GM12878 (cell line): Measurements from ENCODE around the gene RABGGTB.

ENCODE experiments used
- EP300 ChIP-seq, 2 experiments: fragments of 150-350 bp in 1 of 2; IDR thresholded peaks; 2 replicates each; pipeline ENCODE4 v1.6.1; 2011 to 2012; ENCODE audit warnings: low read depth in 2 of 2, low read length in 2 of 2, borderline replicate concordance in 1 of 2, improper control_type of control experiment in 1 of 2, inconsistent platforms in 1 of 2; ENCODE audit not compliant: control insufficient read depth in 1 of 2
- POLR2AphosphoS5 ChIP-seq: IDR thresholded peaks from 2 replicates; pipeline ENCODE4 v1.6.1; 2011; ENCODE audit warnings: mild to moderate bottlenecking, low read length, inconsistent platforms
- RELA ChIP-seq: fragments of 450-650 bp; IDR thresholded peaks from 2 replicates; pipeline ENCODE4 v1.8.0; 2014; ENCODE audit warnings: borderline replicate concordance; ENCODE audit not compliant: partially characterized antibody
- SP1 ChIP-seq: IDR thresholded peaks from one replicate; pipeline ENCODE4 v1.6.1; 2011; ENCODE audit warnings: low read depth, low read length
- TBL1XR1 ChIP-seq: IDR thresholded peaks from 2 replicates; pipeline ENCODE4 v1.6.1; 2012; ENCODE audit warnings: low read depth, low read length, improper control_type of control experiment
- ZNF274 ChIP-seq: IDR thresholded peaks from one replicate; pipeline ENCODE4 v1.8.0; 2011; ENCODE audit not compliant: insufficient read length, insufficient read depth
- TF ChIP-seq, protein P1 (sequence below), 3 experiments: IDR thresholded peaks in 2 of 3; conservative IDR thresholded peaks in 1 of 3; 2 replicates each; pipeline ENCODE4 v1.5.1; 2011; ENCODE audit warnings: low read depth in 3 of 3, low read length in 3 of 3, mild to moderate bottlenecking in 3 of 3, control low read depth in 2 of 3, moderate library complexity in 2 of 3, inconsistent platforms in 1 of 3, mixed read lengths in 1 of 3; ENCODE audit not compliant: control insufficient read depth in 2 of 3, insufficient read depth in 1 of 3; ENCODE audit errors: extremely low read depth in 1 of 3
- TF ChIP-seq, protein P2 (sequence below): fragments of 450-650 bp; IDR thresholded peaks from 2 replicates; pipeline ENCODE4 v1.6.1; 2017; ENCODE audit warnings: mild to moderate bottlenecking, low read depth, inconsistent platforms; ENCODE audit not compliant: poor library complexity, severe bottlenecking

DNA sequence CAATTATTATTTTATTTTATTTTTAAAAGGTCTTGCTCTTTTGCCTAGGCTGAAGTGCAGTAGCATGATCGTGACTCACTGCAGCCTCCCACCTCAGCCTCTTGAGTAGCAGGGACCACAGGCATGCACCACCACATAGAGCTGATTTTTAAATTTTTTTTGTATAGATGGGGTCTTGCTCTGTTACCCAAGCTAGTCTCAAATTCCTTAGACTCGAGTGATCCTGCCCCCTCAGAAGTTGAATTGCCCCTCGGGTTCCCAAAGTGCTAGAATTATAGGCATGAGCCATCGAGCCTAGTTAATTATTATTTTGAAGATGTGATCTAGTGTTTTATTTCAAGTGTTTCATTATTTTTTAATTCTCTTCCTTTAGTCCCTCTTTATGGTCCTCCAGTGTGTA lies 22.9 kb downstream of the RABGGTB start:
- TF ChIP-seq RELA (no peak), ZNF274 (no peak), SP1 (no peak), POLR2AphosphoS5 (no peak), EP300 (IDR thresholded peaks at IDR 0.05; ENCODE audit: borderline replicate concordance in 1 of 2, control insufficient read depth in 1 of 2, low read depth in 2 of 2, low read length in 2 of 2) (no peak), TBL1XR1 (no peak)
- TF ChIP-seq, protein P1, sequence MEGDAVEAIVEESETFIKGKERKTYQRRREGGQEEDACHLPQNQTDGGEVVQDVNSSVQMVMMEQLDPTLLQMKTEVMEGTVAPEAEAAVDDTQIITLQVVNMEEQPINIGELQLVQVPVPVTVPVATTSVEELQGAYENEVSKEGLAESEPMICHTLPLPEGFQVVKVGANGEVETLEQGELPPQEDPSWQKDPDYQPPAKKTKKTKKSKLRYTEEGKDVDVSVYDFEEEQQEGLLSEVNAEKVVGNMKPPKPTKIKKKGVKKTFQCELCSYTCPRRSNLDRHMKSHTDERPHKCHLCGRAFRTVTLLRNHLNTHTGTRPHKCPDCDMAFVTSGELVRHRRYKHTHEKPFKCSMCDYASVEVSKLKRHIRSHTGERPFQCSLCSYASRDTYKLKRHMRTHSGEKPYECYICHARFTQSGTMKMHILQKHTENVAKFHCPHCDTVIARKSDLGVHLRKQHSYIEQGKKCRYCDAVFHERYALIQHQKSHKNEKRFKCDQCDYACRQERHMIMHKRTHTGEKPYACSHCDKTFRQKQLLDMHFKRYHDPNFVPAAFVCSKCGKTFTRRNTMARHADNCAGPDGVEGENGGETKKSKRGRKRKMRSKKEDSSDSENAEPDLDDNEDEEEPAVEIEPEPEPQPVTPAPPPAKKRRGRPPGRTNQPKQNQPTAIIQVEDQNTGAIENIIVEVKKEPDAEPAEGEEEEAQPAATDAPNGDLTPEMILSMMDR (IDR thresholded peaks at IDR 0.05 in 2 of 3, conservative IDR thresholded peaks at IDR 0.05 in 1 of 3; ENCODE audit: control insufficient read depth in 2 of 3, extremely low read depth in 1 of 3, insufficient read depth in 1 of 3, low read depth in 3 of 3, low read length in 3 of 3), result no peak
- TF ChIP-seq, protein P2, sequence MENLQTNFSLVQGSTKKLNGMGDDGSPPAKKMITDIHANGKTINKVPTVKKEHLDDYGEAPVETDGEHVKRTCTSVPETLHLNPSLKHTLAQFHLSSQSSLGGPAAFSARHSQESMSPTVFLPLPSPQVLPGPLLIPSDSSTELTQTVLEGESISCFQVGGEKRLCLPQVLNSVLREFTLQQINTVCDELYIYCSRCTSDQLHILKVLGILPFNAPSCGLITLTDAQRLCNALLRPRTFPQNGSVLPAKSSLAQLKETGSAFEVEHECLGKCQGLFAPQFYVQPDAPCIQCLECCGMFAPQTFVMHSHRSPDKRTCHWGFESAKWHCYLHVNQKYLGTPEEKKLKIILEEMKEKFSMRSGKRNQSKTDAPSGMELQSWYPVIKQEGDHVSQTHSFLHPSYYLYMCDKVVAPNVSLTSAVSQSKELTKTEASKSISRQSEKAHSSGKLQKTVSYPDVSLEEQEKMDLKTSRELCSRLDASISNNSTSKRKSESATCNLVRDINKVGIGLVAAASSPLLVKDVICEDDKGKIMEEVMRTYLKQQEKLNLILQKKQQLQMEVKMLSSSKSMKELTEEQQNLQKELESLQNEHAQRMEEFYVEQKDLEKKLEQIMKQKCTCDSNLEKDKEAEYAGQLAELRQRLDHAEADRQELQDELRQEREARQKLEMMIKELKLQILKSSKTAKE, result no peak
